ENCODE measurements around the gene CNTNAP4. TPM values are rescaled to one million over a fixed set of nuclear protein-coding genes. Genes with fewer than 3 reads are reported as not detected.

CNTNAP4 gene
- total and polyA plus RNA-seq, 2 of the 4 experiments (the other 2 are of a cell fraction): not detected

DNA sequence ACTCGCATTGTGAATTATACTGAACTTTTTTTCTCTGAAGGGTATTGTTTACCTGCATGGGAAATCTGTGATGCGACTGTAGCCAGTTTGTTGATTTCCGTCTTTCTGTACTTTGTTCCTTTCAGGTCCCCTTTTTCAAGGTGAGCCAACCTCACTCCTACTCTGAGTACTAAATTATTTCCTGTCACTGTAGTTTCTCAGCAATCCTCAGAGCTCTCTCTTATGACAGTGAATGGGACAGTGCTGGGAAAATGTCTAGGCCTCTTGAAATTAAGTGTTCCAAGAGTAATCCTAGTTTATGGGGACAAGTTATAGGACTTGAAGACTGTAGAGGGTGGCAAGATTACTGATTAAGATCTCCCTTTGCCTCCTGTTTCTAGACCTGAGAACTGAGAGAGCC is 167.6 kb downstream of the CNTNAP4 start:
- H3K27ac ChIP-seq (ENCODE audit: insufficient read depth, low read length): no peak overlapping the region
- H3K79me1 ChIP-seq (ENCODE audit: low read depth in 1 of 2, low read length in 2 of 2): no peaks in the 10 kb centered on the region
- H3K56ac ChIP-seq (ENCODE audit: extremely low read depth, insufficient read depth, low read length): no peak overlapping the region
- no peak overlapping the region for H2AFZ ChIP-seq (replicated peaks; ENCODE audit: low read length, poor library complexity)
- H3K27me3 ChIP-seq (ENCODE audit: control insufficient read depth, insufficient read depth, low read length): no peaks in the 10 kb centered on the region
- dilution Hi-C loops (cut with HindIII; ENCODE audit: low sequenced_read_pairs, unreplicated experiment): no loop called here
- no peak overlapping the region for H3K18ac ChIP-seq (ENCODE audit: low read depth, low read length)
- H3K4me2 ChIP-seq (ENCODE audit: low read depth, low read length): no peak overlapping the region
- no peak overlapping the region for H4K8ac ChIP-seq (ENCODE audit: low read depth in 2 of 2, low read length in 2 of 2)
- ATAC-seq (ENCODE audit: low read depth) (no peak), DNase-seq (no peak)
- no peak overlapping the region for H3K4ac ChIP-seq (ENCODE audit: low read depth, low read length)
- H3K4me3 ChIP-seq (ENCODE audit: insufficient read depth, low read depth, low read length): no peak overlapping the region
- no peaks in the 10 kb centered on the region for H4K20me1 ChIP-seq (ENCODE audit: insufficient read depth, low read length)
- H2AK9ac ChIP-seq (replicated peaks; ENCODE audit: low read depth, low read length, poor library complexity): no peak overlapping the region
- no CpG with 5 or more reads among the region's 3 CpGs for WGBS, 2 experiments (ENCODE audit: extremely low coverage in 2 of 2, insufficient read length in 1 of 2)
- H3K23ac ChIP-seq (ENCODE audit: low read depth, low read length): no peak overlapping the region
- in situ Hi-C loops (cut with MboI; ENCODE audit: low sequenced_read_pairs): no loop called here
- no peak overlapping the region for H4K91ac ChIP-seq (ENCODE audit: insufficient read depth, low read depth, low read length)
- H2BK15ac ChIP-seq (ENCODE audit: low read depth, low read length): no peak overlapping the region
- TF ChIP-seq RFX5 (IDR thresholded peaks at IDR 0.05; ENCODE audit: low read depth, low read length) (no peak), BHLHE40 (IDR thresholded peaks at IDR 0.05; ENCODE audit: low read depth, low read length) (no peak), POLR2A (IDR thresholded peaks at IDR 0.05; ENCODE audit: low read depth, low read length) (no peak)
- TF ChIP-seq, protein P1, sequence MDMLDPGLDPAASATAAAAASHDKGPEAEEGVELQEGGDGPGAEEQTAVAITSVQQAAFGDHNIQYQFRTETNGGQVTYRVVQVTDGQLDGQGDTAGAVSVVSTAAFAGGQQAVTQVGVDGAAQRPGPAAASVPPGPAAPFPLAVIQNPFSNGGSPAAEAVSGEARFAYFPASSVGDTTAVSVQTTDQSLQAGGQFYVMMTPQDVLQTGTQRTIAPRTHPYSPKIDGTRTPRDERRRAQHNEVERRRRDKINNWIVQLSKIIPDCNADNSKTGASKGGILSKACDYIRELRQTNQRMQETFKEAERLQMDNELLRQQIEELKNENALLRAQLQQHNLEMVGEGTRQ (IDR thresholded peaks at IDR 0.05; ENCODE audit: low read depth, low read length): no peak
- TF ChIP-seq, protein P2, sequence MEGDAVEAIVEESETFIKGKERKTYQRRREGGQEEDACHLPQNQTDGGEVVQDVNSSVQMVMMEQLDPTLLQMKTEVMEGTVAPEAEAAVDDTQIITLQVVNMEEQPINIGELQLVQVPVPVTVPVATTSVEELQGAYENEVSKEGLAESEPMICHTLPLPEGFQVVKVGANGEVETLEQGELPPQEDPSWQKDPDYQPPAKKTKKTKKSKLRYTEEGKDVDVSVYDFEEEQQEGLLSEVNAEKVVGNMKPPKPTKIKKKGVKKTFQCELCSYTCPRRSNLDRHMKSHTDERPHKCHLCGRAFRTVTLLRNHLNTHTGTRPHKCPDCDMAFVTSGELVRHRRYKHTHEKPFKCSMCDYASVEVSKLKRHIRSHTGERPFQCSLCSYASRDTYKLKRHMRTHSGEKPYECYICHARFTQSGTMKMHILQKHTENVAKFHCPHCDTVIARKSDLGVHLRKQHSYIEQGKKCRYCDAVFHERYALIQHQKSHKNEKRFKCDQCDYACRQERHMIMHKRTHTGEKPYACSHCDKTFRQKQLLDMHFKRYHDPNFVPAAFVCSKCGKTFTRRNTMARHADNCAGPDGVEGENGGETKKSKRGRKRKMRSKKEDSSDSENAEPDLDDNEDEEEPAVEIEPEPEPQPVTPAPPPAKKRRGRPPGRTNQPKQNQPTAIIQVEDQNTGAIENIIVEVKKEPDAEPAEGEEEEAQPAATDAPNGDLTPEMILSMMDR (conservative IDR thresholded peaks at IDR 0.05; ENCODE audit: low read depth, low read length): no peak
- no peak overlapping the region for H3K14ac ChIP-seq (replicated peaks; ENCODE audit: low read depth, low read length)
- H3K9ac ChIP-seq (ENCODE audit: low read depth, low read length): no peak overlapping the region
- intact Hi-C loops (cut with micrococcal nuclease): no loop called here
- H2BK20ac ChIP-seq (ENCODE audit: low read depth, low read length): no peak overlapping the region
- no peaks in the 10 kb centered on the region for H3K36me3 ChIP-seq (ENCODE audit: control insufficient read depth, insufficient read depth, low read length)
- no peaks in the 10 kb centered on the region for H3K9me1 ChIP-seq (ENCODE audit: insufficient read depth, low read length)
- no TSS peak for BruUV-seq (replicated peaks)
- no peak overlapping the region for H2BK120ac ChIP-seq (ENCODE audit: low read depth, low read length)
- no peak overlapping the region for H2AK5ac ChIP-seq (ENCODE audit: low read depth, low read length)
- CTCF ChIA-PET: no interaction called here
- no peaks in the 10 kb centered on the region; the same call in 1 of the 2 replicates for H3K9me3 ChIP-seq (ENCODE audit: control insufficient read depth, insufficient read depth, low read length)
- H3K4me1 ChIP-seq (ENCODE audit: control insufficient read depth, insufficient read depth, low read length): no peaks in the 10 kb centered on the region
- POLR2A ChIA-PET (ENCODE audit: unreplicated experiment): no interaction called here
- H2BK5ac ChIP-seq (ENCODE audit: low read depth, low read length, poor library complexity, severe bottlenecking): no peak overlapping the region
- H4K5ac ChIP-seq (ENCODE audit: low read depth, low read length): no peak overlapping the region
